SJSA1 (cell line): Measurements from ENCODE around the gene TMEM255B. TPM values are rescaled to one million over a fixed set of nuclear protein-coding genes. Genes with fewer than 3 reads are reported as not detected.
"Not testable (repeated sequence)": the region's sequence is repeated elsewhere in the genome, so short reads cannot be mapped to it uniquely, and the experiment has no call there.

Source experiments
- DNase-seq, 2 experiments: peaks; one replicate each; pipeline ENCODE4 v3.0.0-alpha.2; 2015 to 2020; ENCODE audit warnings: low spot score in 2 of 2, low read depth in 1 of 2
- H3K27ac ChIP-seq: fragments of 250-450 bp; sonication (Bioruptor Pico); 2 replicates; pipeline ENCODE4 v1.5.1; 2020; ENCODE audit warnings: mild to moderate bottlenecking, moderate library complexity
- H3K27me3 ChIP-seq: fragments of 250-450 bp; sonication (Bioruptor Pico); replicated peaks from 2 replicates; pipeline ENCODE4 v1.5.1; 2020; ENCODE audit warnings: mild to moderate bottlenecking, moderate library complexity
- H3K36me3 ChIP-seq: fragments of 250-450 bp; sonication (Bioruptor Pico); 2 replicates; pipeline ENCODE4 v1.5.1; 2020; ENCODE audit warnings: mild to moderate bottlenecking
- H3K4me1 ChIP-seq: fragments of 250-450 bp; sonication (Bioruptor Pico); replicated peaks from 2 replicates; pipeline ENCODE4 v1.6.1; 2021; ENCODE audit warnings: mild to moderate bottlenecking
- H3K4me3 ChIP-seq: fragments of 250-450 bp; sonication (Bioruptor Pico); 2 replicates; pipeline ENCODE4 v1.5.1; 2020; ENCODE audit warnings: mild to moderate bottlenecking
- H3K9me3 ChIP-seq: fragments of 250-450 bp; sonication (Bioruptor Pico); replicated peaks from 2 replicates; pipeline ENCODE4 v1.5.1; 2020; ENCODE audit warnings: mild to moderate bottlenecking
- total RNA-seq: library from RNA; depleted of rRNA; stranded (reverse); fragments of >200 nt; shearing (Covaris generic); gene quantifications from 2 replicates; pipeline ENCODE4 v1.2.3, GENCODE V29; 2014; rRNA removed

Gene TMEM255B
- total RNA-seq: 1.8 and 2.7 TPM in 2 replicates

GRCh38 chr13:113758651-113759524, at the start of gene TMEM255B:
TMEM255B (plus strand) TSS chr13:113759226; CDS start chr13:113759270, 44 bp downstream.
- Histone ChIP-seq H3K4me1 (peaks cover 15% of the 10 kb centered on the region), H3K27ac (no peak within 1 kb of the TSS), H3K27me3 (peaks cover 55% of the 10 kb centered on the region), H3K36me3 (no peaks in the 10 kb centered on the region), H3K4me3 (peak within 1 kb of the TSS; percentile 43), H3K9me3 (0 out of 2 replicates have a peak, but pooled peaks cover 4% of the 10 kb centered on the region)
- peak; percentile 70 to 92 for DNase-seq

GRCh38 chr13:113722921-113723320, 36.1 kb upstream of the TMEM255B start:
- Histone ChIP-seq H3K27ac (no peak overlapping the region), H3K27me3 (no peaks in the 10 kb centered on the region), H3K36me3 (no peaks in the 10 kb centered on the region), H3K4me3 (no peak overlapping the region), H3K9me3 (peaks cover 9% of the 10 kb centered on the region), H3K4me1 (peaks cover 7% of the 10 kb centered on the region)
- DNase-seq: no peak

DNA sequence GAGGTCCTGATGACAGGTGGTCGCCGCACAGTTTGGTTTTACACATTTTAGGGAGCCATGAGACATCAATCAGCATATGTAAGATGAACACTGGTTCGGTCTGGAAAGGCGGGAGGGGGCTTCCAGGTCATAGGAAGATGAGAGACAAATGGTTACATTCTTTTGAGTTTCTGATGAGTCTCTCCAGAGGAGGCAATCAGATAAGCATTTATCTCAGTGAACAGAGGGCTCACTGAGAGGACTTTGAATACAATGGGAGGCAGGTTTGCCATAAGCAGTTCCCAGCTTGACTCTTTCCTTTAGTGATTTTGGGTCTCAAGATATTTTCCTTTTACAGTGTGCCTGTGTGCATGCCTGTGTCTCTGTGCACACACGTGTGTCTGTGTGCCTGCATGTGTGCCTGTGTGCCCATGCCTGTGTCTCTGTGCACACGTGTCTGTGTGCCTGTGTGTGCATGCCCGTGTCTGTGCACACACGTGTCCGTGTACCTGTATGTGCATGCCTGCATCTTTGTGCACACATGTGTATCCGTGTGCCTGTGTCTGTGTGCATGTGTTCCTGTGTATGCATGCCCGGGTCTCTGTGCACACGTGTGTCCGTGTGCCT, 35.5 kb upstream of the TMEM255B start:
- no peak overlapping the region for H3K4me3 ChIP-seq

GRCh38 chr13:113724016-113724758, 34.8 kb upstream of the TMEM255B start:
- Histone ChIP-seq H3K27ac (no peak overlapping the region), H3K4me3 (no peak overlapping the region)

More for the DNA sequence above, 35.5 kb upstream of the TMEM255B start:
- H3K27me3 ChIP-seq: no peaks in the 10 kb centered on the region
- no peak for DNase-seq
- H3K9me3 ChIP-seq: peaks cover 9% of the 10 kb centered on the region
- H3K4me1 ChIP-seq: peaks cover 7% of the 10 kb centered on the region
- H3K36me3 ChIP-seq: no peaks in the 10 kb centered on the region
- H3K27ac ChIP-seq: no peak overlapping the region

DNA sequence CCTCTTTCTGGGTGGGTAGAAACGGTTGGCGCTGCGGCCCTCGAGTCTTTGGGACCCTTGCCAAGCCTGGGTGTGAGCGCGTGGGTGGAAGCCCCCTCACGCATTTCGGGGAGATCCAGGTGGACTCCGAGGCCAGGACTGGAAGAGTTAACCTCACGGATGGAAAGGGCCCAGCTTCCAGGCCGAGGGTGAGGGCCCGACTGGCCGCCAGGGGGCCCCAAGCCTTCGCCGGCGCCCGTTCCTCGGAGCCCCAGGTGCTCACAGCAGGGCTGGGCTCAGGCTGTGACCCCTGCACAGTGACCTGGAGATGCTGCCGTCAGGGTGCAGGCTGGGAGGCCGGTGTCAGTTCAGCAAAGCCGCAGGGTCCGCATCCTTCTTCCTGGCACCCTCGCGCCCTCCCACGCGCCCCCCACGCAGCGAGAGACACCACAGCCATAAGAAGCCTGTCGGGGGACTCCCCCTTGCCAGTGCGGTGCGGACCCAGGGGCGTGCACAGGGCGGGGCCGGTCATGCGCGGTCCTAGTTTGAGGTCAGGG, 34.2 kb upstream of the TMEM255B start:
- Histone ChIP-seq H3K36me3 (no peaks in the 10 kb centered on the region), H3K9me3 (peaks cover 9% of the 10 kb centered on the region), H3K27me3 (no peaks in the 10 kb centered on the region), H3K4me1 (peaks cover 7% of the 10 kb centered on the region), H3K4me3 (peak overlapping the region; percentile 35), H3K27ac (no peak overlapping the region)
- peak in 1 of 2 experiments; percentile 93 for DNase-seq

More at GRCh38 chr13:113724016-113724758, 34.8 kb upstream of the TMEM255B start:
- no peaks in the 10 kb centered on the region for H3K27me3 ChIP-seq
- H3K4me1 ChIP-seq: peaks cover 7% of the 10 kb centered on the region
- no peak for DNase-seq
- H3K9me3 ChIP-seq: peaks cover 9% of the 10 kb centered on the region
- H3K36me3 ChIP-seq: no peaks in the 10 kb centered on the region

DNA sequence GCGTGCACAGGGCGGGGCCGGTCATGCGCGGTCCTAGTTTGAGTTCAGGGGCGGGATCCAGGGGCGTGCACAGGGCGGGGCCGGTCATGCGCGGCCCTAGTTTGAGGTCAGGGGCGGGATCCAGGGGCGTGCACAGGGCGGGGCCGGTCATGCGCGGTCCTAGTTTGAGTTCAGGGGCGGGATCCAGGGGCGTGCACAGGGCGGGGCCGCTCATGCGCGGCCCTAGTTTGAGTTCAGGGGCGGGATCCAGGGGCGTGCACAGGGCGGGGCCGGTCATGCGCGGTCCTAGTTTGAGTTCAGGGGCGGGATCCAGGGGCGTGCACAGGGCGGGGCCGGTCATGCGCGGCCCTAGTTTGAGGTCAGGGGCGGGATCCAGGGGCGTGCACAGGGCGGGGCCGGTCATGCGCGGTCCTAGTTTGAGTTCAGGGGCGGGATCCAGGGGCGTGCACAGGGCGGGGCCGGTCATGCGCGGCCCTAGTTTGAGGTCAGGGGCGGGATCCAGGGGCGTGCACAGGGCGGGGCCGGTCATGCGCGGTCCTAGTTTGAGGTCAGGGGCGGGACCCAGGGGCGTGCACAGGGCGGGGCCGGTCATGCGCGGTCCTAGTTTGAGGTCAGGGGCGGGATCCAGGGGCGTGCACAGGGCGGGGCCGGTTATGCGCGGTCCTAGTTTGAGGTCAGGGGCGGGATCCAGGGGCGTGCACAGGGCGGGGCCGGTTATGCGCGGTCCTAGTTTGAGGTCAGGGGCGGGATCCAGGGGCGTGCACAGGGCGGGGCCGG, 33.5 kb upstream of the TMEM255B start:
- DNase-seq, H3K4me3 ChIP-seq, H3K27ac ChIP-seq, H3K36me3 ChIP-seq, H3K4me1 ChIP-seq, H3K27me3 ChIP-seq: not testable (repeated sequence)
- peaks cover 12% of the 10 kb centered on the region for H3K9me3 ChIP-seq

DNA sequence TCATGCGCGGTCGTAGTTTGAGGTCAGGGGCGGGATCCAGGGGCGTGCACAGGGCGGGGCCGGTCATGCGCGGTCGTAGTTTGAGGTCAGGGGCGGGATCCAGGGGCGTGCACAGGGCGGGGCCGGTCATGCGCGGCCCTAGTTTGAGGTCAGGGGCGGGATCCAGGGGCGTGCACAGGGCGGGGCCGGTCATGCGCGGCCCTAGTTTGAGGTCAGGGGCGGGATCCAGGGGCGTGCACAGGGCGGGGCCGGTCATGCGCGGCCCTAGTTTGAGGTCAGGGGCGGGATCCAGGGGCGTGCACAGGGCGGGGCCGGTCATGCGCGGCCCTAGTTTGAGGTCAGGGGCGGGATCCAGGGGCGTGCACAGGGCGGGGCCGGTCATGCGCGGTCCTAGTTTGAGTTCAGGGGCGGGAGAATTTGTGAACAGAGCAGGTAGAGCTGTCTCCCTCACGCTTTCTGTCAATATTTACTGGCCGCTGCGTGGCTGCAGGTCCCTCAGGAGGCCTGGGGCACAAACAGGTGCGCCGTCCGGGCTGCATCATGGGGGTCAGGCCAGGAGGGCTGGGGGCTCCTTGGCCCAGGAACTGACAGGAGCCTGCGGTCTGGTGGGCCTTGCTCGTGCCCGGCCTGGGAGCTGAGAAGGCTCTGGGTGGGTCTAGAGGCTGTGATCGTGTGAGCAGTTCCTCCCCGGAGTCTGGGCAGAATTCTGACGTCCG, 32.8 kb upstream of the TMEM255B start:
- H3K9me3 ChIP-seq: peaks cover 12% of the 10 kb centered on the region
- not testable (repeated sequence) for H3K4me3 ChIP-seq, DNase-seq

GRCh38 chr13:113726961-113727411, 32.0 kb upstream of the TMEM255B start:
- H3K27ac ChIP-seq: no peak overlapping the region

More for the DNA sequence above, 32.8 kb upstream of the TMEM255B start:
- not testable (repeated sequence) for H3K4me1 ChIP-seq, H3K27ac ChIP-seq, H3K36me3 ChIP-seq
- peaks cover 10% of the 10 kb centered on the region for H3K27me3 ChIP-seq

DNA sequence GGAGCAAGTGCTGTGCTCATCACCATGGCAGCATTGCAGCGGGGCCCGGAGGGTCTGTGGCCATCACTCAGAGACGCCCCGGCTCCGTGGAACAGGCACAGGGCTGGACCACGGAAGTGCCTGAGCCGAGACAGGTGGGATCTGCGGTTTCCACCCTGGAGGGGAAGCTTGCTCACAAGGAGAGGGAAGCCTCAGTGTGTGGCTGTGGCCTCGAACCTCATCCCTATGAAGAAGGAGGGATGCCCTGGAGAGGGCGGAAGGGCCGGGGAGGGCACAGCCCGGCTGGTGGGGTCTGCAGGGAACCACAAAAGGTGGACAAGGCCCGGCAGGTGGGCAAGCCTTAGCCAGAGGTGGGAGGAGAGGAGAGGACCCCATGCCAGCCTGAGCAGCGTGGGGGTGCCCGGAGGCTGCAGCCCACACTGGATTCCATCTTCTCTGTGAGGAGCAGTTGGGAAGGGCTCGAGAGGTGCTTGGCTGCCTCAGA, 30.4 kb upstream of the TMEM255B start:
- Histone ChIP-seq H3K4me1 (peaks cover 7% of the 10 kb centered on the region), H3K27ac (no peak overlapping the region), H3K9me3 (peaks cover 12% of the 10 kb centered on the region), H3K36me3 (no peaks in the 10 kb centered on the region), H3K27me3 (peaks cover 18% of the 10 kb centered on the region), H3K4me3 (no peak overlapping the region)
- no peak for DNase-seq

More at GRCh38 chr13:113726961-113727411, 32.0 kb upstream of the TMEM255B start:
- H3K4me3 ChIP-seq: no peak overlapping the region
- H3K4me1 ChIP-seq: peaks cover 7% of the 10 kb centered on the region
- H3K9me3 ChIP-seq: peaks cover 12% of the 10 kb centered on the region
- peaks cover 17% of the 10 kb centered on the region for H3K27me3 ChIP-seq
- no peaks in the 10 kb centered on the region for H3K36me3 ChIP-seq
- no peak for DNase-seq

DNA sequence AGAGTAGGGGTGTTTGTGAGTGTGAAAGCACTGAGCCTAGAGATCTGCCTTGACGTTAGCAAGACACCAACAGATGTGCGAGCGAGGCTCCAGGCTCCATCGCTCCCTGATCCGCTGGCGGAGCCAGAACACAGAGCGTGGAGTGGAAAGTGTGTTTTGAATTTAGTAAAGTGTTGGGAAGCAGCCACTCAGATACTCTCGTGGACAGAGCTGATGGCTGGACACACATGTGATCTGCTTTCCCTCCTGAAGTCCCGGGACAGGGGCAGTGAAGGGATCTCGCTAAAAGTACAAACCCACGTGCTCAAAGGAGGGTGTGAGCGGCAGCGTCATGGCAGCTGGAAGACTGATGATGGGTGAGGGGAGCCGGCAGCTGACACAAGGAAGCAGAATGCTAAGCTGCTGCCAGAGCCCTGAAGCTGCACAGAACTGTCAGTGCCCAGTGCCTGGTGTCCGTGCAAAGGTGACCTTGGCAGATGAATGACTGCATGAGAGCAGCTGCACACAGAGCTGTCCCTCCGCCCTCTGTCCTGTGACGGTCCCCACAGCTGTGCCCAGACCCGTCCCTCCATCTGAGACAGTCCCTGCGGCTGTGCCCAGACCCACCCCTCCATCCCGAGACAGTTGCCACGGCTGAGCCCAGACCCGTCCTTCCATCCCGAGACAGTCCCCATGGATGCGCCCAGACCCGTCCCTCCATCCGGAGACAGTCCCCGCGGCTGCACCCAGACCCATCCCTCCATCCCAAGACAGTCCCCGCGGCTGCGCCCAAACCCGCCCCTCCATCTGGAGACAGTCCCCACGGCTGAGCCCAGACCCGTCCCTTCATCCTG, 29.6 kb upstream of the TMEM255B start:
- Histone ChIP-seq H3K27me3 (peaks cover 18% of the 10 kb centered on the region), H3K27ac (no peak overlapping the region), H3K4me3 (no peak overlapping the region), H3K36me3 (no peaks in the 10 kb centered on the region), H3K9me3 (peaks cover 17% of the 10 kb centered on the region), H3K4me1 (peaks cover 7% of the 10 kb centered on the region)
- DNase-seq: no peak

GRCh38 chr13:113730258-113730691, 28.8 kb upstream of the TMEM255B start:
- no peak overlapping the region for H3K27ac ChIP-seq
- peaks cover 18% of the 10 kb centered on the region for H3K27me3 ChIP-seq
- H3K9me3 ChIP-seq: peaks cover 24% of the 10 kb centered on the region
- DNase-seq: no peak
- no peaks in the 10 kb centered on the region for H3K4me1 ChIP-seq
- no peak overlapping the region for H3K4me3 ChIP-seq
- H3K36me3 ChIP-seq: no peaks in the 10 kb centered on the region
